Mononuclear cell (primary cell): Measurements from ENCODE around the gene MYL6B. TPM values are rescaled to one million over a fixed set of nuclear protein-coding genes. Genes with fewer than 3 reads are reported as not detected.
"Not testable (repeated sequence)": the region's sequence is repeated elsewhere in the genome, so short reads cannot be mapped to it uniquely, and the experiment has no call there.

ENCODE experiments used
- H3K27me3 ChIP-seq: 2 replicates; pipeline ENCODE4 v1.6.0; 2011; ENCODE audit warnings: low read length, control low read depth; ENCODE audit not compliant: insufficient read depth
- H3K4me1 ChIP-seq: 2 replicates; pipeline ENCODE4 v1.5.1; 2011; ENCODE audit warnings: mild to moderate bottlenecking, low read length, control low read depth; ENCODE audit not compliant: insufficient read depth
- H3K4me3 ChIP-seq: 2 replicates; pipeline ENCODE4 v1.5.1; 2011; ENCODE audit warnings: mild to moderate bottlenecking, low read length, moderate library complexity
- H3K9me3 ChIP-seq: 2 replicates; pipeline ENCODE4 v1.5.1; 2011; ENCODE audit warnings: low read depth, mild to moderate bottlenecking, control low read depth, low read length
- total RNA-seq: library from RNA; depleted of rRNA; stranded (reverse); fragments of >200 nt; gene quantifications from one replicate; pipeline ENCODE4 v1.2.3, GENCODE V29; 2012

The MYL6B gene
- total RNA-seq: 2.1 TPM

DNA sequence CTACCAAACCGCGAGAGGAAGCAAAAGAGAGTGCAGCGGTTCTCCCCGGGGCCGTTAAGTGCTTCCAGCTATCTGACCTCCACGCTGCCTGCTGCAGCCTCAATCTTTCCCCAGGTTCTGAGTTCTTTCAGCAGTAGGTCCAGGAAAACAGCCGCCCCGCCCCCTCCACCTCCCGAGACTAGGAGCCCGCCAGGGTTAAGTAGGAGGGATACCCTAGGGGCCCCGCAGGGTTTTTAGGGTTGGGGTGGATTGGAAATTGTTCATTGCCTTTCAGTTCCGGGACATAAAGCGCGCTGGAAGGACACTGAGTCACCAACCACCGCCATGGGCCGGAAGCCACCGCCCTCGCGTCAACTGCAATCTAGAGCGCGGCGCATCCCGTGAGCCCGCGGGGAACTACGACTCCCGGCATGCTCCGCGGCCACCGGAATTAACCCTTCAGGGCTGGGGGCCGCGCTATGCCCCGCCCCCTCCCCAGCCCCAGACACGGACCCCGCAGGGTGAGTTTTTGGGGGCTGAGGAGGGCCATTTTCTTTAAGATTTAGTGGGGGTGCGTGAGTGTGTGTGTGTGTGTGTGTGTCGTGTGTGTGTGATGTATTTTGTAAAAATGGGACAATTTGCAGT lies at the start of gene MYL6B:
Gene MYL6B (plus strand): TSS at position 456 of the 624 bp plus-strand sequence. CDS start 1,332 bp downstream, outside the sequence.
- H3K27me3 ChIP-seq: no peaks in the 10 kb centered on the region
- no peaks in the 10 kb centered on the region for H3K9me3 ChIP-seq
- H3K4me3 ChIP-seq: peak within 1 kb of the TSS; percentile 71
- peaks cover 39% of the 10 kb centered on the region for H3K4me1 ChIP-seq

DNA sequence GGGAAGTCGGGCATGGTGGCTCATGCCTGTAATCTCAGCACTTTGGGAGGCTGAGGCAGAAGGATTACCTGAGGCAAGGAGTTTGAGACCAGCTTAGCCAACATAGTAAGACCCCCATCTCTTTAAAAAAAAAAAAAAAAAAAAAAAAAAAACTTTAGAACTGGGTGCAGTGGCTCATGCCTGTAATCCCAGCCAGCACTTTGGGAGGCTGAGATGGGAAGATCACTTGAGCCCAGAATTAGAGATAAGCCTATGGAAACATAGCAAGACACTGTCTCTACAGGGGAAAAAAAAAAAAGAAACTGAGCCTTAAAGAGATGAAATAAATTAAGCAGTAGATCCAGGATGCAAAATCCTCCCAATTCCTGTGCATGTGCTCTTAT lies 49.7 kb upstream of the MYL6B start:
- H3K27me3 ChIP-seq: no peaks in the 10 kb centered on the region
- no peaks in the 10 kb centered on the region for H3K9me3 ChIP-seq
- no peak overlapping the region for H3K4me3 ChIP-seq
- peaks cover 38% of the 10 kb centered on the region for H3K4me1 ChIP-seq

DNA sequence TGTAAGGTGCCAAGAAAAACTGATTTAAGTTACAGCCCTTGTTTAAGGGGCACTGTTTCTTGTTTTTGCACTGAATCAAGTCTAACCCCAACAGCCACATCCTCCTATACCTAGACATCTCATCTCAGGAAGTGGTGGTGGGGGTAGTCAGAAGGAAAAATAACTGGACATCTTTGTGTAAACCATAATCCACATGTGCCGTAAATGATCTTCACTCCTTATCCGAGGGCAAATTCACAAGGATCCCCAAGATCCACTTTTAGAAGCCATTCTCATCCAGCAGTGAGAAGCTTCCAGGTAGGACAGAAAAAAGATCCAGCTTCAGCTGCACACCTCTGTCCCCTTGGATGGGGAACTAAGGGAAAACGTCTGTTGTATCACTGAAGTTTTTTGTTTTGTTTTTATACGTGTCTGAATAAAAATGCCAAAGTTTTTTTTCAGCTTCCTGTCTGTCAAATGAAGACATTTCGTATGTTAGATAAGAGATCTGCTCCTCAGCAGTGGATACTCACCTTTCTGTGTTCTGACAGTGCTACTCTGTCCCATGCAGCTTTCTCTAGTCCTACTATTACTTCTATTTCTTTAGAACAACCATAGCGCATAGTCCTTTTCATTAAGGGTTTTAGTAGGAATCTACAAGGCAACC lies 49.2 kb upstream of the MYL6B start:
- Histone ChIP-seq H3K4me3 (no peak overlapping the region), H3K27me3 (no peaks in the 10 kb centered on the region), H3K9me3 (no peaks in the 10 kb centered on the region), H3K4me1 (peaks cover 38% of the 10 kb centered on the region)

DNA sequence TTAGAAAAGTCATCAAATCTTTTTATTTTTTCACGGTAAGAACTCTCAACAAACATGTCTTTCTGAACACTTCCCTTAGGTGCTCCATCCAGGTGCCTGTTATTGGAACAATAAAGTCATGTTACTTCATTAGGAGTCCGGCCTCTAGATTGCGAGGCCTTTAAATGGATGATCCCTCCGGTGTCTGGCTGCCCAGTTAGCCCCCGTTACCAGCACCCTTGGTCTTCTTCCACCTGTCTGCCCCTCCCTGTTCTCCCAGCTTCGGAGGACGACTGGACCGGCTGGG lies 48.6 kb upstream of the MYL6B start:
- no peaks in the 10 kb centered on the region for H3K9me3 ChIP-seq
- H3K4me3 ChIP-seq: peak overlapping the region; percentile 75
- H3K4me1 ChIP-seq: peaks cover 38% of the 10 kb centered on the region
- no peaks in the 10 kb centered on the region for H3K27me3 ChIP-seq

DNA sequence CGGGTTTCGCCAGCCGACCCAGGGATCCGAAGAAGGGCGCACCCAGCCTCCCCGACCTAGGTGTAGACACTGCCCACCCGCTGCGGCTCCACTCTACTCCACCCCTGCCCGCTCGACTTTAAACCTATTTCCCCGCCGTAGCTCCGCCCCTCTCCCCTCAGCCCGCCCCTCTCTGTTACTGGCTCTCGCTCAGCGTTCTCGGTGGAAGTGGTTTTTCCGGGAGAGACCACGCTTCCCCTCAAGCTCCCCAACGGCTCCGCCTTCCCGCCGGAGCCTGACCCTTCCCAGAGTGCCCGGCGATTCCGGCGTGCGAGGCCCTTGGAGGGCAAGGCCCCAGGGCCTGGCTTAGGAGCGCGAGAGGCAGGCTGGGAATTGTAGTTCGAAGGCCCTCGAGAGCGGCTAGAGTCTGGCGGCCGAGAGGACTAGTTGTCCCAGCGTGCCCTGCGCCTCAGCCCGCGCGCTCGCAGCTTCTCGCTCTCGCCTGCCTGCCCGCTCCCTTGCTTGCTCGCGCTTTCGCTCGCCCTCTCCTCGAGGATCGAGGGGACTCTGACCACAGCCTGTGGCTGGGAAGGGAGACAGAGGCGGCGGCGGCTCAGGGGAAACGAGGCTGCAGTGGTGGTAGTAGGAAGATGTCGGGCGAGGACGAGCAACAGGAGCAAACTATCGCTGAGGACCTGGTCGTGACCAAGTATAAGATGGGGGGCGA lies 48.1 kb upstream of the MYL6B start, which contains the start of gene PA2G4:
Gene PA2G4 (plus strand): TSS at position 451 of the 706 bp plus-strand sequence. CDS start 179 bp downstream, at position 630.
- Histone ChIP-seq H3K4me1 (peaks cover 38% of the 10 kb centered on the region), H3K4me3 (peak within 1 kb of the TSS; percentile 75), H3K9me3 (no peaks in the 10 kb centered on the region), H3K27me3 (no peaks in the 10 kb centered on the region)

DNA sequence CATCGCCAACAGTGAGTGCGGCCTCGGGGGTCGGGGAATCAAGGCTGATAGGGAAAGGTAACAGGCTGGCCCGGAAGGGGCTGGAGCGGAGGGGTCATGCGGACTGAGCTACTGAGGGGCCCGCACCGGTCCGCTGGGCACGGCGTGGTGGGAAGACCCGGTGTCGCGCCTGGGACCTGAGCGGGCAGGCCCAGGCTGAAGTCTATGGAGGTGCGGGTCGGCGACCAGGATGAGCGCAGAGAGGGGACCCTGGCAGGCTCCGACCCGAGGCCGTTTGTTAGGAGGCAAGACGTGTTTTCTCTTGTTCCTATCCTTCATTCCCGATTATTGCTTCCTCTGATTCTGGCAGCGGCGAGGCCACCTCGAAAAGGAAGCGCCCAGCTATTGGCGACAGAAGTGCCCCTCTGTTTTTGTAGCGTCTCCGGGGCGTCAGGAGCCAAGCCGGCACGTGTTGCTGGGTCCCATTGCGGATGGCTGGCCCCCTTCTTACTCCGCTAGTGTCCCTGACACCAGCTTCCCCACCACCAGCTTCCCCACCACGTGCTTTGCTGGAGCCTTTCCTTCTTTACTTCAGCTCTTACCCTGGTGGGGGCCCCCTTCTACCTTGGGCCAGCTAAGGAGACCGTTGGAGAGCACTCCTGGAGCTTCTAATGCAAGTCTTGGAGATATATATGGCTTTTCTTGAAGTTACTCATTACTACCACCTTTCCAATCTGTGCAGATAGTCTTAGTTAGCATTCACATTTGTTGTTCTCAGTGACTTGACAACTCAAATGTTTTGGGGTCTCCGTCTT lies 47.4 kb upstream of the MYL6B start:
- Histone ChIP-seq H3K9me3 (no peaks in the 10 kb centered on the region), H3K4me3 (peak overlapping the region; percentile 75), H3K4me1 (peaks cover 38% of the 10 kb centered on the region), H3K27me3 (no peaks in the 10 kb centered on the region)

DNA sequence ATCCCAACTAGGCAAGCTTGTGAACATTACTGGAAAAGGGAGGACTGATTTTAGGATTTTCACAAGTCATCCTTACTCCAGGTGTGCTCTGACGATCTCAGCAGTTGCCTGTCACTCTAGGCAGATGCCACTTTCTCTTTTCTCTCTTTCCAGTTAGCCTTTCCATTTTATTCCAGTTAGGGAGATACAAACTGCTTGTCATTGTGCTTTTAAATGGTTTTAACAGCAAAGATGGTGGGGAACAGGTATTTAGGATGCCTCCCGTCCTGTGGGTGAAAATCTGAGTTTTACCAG lies 46.8 kb upstream of the MYL6B start:
- Histone ChIP-seq H3K9me3 (no peaks in the 10 kb centered on the region), H3K27me3 (no peaks in the 10 kb centered on the region), H3K4me3 (peak overlapping the region; percentile 75), H3K4me1 (peaks cover 38% of the 10 kb centered on the region)

DNA sequence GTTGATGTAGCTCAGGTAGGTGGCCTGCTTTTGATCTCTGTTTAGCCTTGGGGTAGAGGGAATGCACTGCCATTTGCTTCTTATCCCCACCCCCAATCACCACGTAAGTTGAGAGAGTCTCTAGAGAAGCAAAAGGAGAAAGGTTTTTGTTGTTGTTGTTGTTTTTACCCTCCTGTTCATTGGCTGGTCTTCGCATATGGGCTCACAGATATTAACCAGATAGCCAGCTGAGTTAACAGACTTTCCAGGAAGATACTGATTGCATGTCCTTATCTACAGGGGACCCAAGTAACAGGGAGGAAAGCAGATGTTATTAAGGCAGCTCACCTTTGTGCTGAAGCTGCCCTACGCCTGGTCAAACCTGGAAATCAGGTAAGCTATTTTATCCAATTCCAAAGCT lies 45.1 kb upstream of the MYL6B start:
- Histone ChIP-seq H3K4me1 (peaks cover 34% of the 10 kb centered on the region), H3K27me3 (no peaks in the 10 kb centered on the region), H3K4me3 (no peak overlapping the region), H3K9me3 (no peaks in the 10 kb centered on the region)

DNA sequence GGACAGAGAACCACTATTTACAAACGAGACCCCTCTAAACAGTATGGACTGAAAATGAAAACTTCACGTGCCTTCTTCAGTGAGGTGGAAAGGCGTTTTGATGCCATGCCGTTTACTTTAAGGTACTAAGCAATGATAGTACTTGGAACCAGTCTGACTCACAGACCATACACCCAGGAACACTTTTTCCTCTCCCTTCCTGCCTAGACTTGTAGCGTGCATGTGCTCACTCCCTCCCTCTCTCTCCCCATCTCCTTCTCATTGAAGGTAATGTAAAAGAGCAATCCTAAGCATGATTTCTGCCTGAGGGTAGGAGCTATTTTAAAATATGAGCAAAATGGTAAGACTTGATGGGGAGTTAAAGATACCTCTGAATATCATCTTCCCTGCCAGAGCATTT lies 41.8 kb upstream of the MYL6B start:
- Histone ChIP-seq H3K4me1 (peaks cover 14% of the 10 kb centered on the region), H3K27me3 (no peaks in the 10 kb centered on the region), H3K9me3 (no peaks in the 10 kb centered on the region), H3K4me3 (no peak overlapping the region)

DNA sequence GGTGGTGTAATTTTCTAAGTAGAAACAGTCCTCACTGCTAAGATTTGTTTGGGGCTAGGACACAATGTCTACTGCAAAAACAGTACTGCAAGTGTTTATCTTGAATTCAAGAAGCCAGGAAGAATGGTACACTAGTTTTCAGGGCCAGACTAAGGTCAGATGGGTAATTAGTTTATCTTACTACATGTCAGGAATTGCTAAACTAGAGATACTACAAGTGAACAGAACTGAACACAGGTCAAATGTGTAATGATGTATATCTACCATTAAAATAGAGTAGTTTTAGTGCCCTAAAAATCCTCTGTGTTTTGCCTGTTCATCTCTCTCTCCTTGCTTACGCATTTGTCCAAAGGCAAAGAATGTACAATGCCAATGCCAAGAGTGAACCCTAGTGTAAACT lies 38.3 kb upstream of the MYL6B start:
- Histone ChIP-seq H3K4me3 (no peak overlapping the region), H3K9me3 (no peaks in the 10 kb centered on the region), H3K4me1 (peaks cover 26% of the 10 kb centered on the region), H3K27me3 (no peaks in the 10 kb centered on the region)

DNA sequence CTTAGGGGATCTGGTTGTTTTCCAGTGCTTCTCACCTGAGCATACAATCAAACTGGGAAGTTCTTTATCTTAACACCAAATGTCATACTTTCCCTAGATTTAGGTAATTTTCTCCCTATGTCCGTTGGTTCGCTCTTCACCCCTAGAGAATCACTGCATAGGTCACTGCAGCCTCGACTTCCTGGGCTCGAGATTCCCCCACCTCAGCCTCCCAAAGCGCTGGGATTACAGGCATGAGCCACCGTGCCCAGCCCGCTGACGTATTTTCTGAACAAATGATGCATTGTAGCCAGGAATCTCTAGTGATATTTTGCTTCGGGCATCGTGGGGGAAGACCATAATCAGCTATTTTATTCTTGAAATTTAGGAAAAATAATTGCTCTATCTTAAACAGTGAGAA lies 37.1 kb upstream of the MYL6B start:
- Histone ChIP-seq H3K4me3 (peak overlapping the region; percentile 91), H3K4me1 (peaks cover 35% of the 10 kb centered on the region), H3K27me3 (no peaks in the 10 kb centered on the region)

DNA sequence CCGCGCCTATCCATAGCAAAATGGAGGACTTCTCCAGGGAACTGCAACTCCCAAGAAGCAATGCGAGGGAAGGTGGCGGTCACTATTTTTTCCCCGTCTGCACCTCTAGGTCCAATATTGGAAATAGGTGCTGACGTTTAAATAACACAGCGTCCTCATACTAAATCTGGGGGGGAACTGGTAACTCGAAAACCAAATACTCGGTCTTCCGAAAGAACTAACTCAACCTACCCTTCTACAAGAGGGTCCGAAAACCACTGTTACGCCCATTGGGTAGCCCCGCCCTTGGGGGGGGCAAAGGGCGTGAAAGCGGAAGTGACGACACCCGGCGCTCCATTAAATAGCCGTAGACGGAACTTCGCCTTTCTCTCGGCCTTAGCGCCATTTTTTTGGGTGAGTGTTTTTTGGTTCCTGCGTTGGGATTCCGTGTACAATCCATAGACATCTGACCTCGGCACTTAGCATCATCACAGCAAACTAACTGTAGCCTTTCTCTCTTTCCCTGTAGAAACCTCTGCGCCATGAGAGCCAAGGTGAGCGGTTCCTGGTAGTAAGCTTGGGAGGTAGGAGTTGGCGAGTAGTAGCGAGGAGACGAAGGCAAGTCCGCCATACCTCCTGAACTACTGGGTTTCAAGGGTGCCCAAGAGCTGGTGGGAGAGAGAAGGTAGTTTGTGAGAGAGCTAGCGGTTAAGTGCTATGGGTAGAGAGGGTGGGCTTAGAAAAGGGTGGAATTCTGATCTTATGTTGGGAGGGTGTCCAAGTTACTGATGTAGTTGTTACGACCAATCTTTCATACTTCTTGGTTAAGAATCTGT lies 35.9 kb upstream of the MYL6B start, which contains the start of gene RPL41:
Gene RPL41 (plus strand): TSS at position 367 of the 815 bp plus-strand sequence.
- Histone ChIP-seq H3K9me3 (no peaks in the 10 kb centered on the region), H3K27me3 (no peaks in the 10 kb centered on the region), H3K4me3 (peak within 1 kb of the TSS; percentile 91), H3K4me1 (peaks cover 35% of the 10 kb centered on the region)

More for the DNA sequence above, 37.1 kb upstream of the MYL6B start:
- H3K9me3 ChIP-seq: no peaks in the 10 kb centered on the region

DNA sequence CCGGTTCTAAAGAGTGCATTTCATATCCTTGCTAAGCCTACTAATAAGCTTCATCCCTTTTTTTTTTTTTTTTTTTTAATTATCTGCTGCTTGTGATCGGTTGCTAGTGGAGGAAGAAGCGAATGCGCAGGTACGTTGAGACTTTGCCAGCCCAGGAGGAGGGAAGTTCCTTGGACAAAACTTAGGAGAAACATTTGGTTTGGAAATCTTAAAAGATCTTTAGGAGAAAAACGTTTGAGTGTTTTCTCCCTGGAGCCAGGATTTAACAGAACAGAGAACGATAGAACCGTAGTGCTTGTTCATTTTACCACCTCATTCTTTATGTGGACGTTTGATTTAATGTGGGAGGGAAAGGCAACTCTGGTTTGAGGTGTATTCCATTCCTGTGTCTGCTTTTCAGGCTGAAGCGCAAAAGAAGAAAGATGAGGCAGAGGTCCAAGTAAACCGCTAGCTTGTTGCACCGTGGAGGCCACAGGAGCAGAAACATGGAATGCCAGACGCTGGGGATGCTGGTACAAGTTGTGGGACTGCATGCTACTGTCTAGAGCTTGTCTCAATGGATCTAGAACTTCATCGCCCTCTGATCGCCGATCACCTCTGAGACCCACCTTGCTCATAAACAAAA lies 35.2 kb upstream of the MYL6B start:
- peak overlapping the region; percentile 91 for H3K4me3 ChIP-seq
- not testable (repeated sequence) for H3K9me3 ChIP-seq

More for the DNA sequence above, 35.2 kb upstream of the MYL6B start:
- H3K4me1 ChIP-seq: peaks cover 35% of the 10 kb centered on the region
- not testable (repeated sequence) for H3K27me3 ChIP-seq
